HFFc6 (cell line): Measurements from ENCODE around the gene STK11. TPM values are rescaled to one million over a fixed set of nuclear protein-coding genes. Genes with fewer than 3 reads are reported as not detected.

Source experiments
- DNase-seq: peaks from one replicate; pipeline ENCODE4 v3.0.0-alpha.2; 2018
- H3K27ac Mint-ChIP-seq: 2 replicates; pipeline ENCODE4 v1.8.0; 2020; ENCODE audit warnings: mild to moderate bottlenecking, mixed read lengths
- H3K27me3 Mint-ChIP-seq: 2 replicates; pipeline ENCODE4 v1.8.0; 2021; ENCODE audit warnings: mild to moderate bottlenecking, moderate library complexity, mixed read lengths; ENCODE audit not compliant: insufficient read depth
- H3K36me3 Mint-ChIP-seq: 2 replicates; pipeline ENCODE4 v1.8.0; 2021; ENCODE audit warnings: low read depth, mixed read lengths
- H3K4me1 Mint-ChIP-seq: 2 replicates; pipeline ENCODE4 v1.8.0; 2020; ENCODE audit warnings: low read depth, mixed read lengths
- H3K4me3 Mint-ChIP-seq: 2 replicates; pipeline ENCODE4 v1.8.0; 2020; ENCODE audit warnings: mild to moderate bottlenecking, moderate library complexity, mixed read lengths
- H3K9me3 Mint-ChIP-seq: 2 replicates; pipeline ENCODE4 v1.8.0; 2020; ENCODE audit warnings: mild to moderate bottlenecking, mixed read lengths
- CTCF ChIP-seq: fragments of 200-600 bp; sonication (generic); IDR thresholded peaks from 2 replicates; pipeline ENCODE4 v1.5.0; 2021; ENCODE audit warnings: antibody characterized with exemption, mild to moderate bottlenecking
- total RNA-seq, 6 experiments: library from RNA; stranded (reverse); fragmentation: NEBNext Ultra II Directional; extraction: Animal tissue kit (Norgen Biotek cat#: 25700); gene quantifications; 2 replicates in 1 of 6; 3 replicates in 5 of 6; pipeline ENCODE4 v1.2.3, GENCODE V29; 2021

Gene STK11
- total RNA-seq, 6 experiments from 2014 or later, result 52.9 to 59.1 (median 56.7) TPM

GRCh38 chr19:1210227-1210538 lies 4.6 kb downstream of the STK11 start:
- H3K4me1 Mint-ChIP-seq, result peaks cover 27% of the 10 kb centered on the region
- no peaks in the 10 kb centered on the region for H3K9me3 Mint-ChIP-seq
- H3K36me3 Mint-ChIP-seq, result peaks cover 26% of the 10 kb centered on the region
- H3K27me3 Mint-ChIP-seq, result peaks cover 10% of the 10 kb centered on the region
- no peak overlapping the region; the same call in 1 of the 2 replicates for H3K4me3 Mint-ChIP-seq
- peak overlapping the region; percentile 36 for H3K27ac Mint-ChIP-seq
- DNase-seq, result no peak
- TF ChIP-seq CTCF, result no peak

DNA sequence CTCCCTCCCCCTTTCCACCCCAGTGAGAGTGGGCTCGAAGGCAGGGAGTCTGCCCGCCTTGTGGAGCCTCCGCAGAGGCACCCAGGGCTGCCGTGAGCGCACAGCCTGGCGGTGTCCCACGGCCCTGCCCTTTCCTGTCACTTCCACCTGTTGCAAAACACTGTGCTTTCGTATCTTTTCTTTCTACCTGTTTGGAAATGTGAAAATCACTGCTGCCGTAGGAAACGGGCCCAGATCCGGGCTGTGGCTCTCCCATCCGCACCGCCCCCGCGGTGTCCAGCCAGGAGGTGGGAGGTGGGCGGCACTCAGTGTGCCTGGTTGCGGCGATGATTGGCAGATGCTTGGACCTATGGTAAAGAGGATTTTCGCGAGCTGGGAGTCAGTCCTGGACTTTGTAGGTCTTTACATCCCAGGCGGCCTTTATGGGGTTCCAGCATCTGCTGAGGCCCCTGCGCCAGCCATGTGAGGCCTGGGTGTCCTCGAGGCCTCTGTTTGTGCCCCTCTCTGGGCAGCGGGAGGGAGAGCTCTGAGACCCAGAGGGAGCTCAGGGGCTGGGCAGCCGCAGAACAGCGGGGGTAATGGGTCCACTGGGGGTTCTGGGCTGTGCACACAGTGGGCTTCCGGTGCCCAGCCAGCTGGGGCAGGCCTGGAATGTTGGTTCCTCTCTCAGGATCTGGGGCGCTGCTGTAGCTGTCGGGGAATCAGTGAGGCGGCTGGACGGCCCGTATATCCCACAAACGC lies 6.1 kb downstream of the STK11 start:
- peaks cover 14% of the 10 kb centered on the region for H3K27me3 Mint-ChIP-seq
- no peak overlapping the region for H3K4me3 Mint-ChIP-seq
- peaks cover 23% of the 10 kb centered on the region for H3K36me3 Mint-ChIP-seq
- TF ChIP-seq CTCF, result no peak
- H3K4me1 Mint-ChIP-seq, result peaks cover 42% of the 10 kb centered on the region
- DNase-seq, result no peak
- no peaks in the 10 kb centered on the region for H3K9me3 Mint-ChIP-seq
- peak overlapping the region; percentile 42 for H3K27ac Mint-ChIP-seq

DNA sequence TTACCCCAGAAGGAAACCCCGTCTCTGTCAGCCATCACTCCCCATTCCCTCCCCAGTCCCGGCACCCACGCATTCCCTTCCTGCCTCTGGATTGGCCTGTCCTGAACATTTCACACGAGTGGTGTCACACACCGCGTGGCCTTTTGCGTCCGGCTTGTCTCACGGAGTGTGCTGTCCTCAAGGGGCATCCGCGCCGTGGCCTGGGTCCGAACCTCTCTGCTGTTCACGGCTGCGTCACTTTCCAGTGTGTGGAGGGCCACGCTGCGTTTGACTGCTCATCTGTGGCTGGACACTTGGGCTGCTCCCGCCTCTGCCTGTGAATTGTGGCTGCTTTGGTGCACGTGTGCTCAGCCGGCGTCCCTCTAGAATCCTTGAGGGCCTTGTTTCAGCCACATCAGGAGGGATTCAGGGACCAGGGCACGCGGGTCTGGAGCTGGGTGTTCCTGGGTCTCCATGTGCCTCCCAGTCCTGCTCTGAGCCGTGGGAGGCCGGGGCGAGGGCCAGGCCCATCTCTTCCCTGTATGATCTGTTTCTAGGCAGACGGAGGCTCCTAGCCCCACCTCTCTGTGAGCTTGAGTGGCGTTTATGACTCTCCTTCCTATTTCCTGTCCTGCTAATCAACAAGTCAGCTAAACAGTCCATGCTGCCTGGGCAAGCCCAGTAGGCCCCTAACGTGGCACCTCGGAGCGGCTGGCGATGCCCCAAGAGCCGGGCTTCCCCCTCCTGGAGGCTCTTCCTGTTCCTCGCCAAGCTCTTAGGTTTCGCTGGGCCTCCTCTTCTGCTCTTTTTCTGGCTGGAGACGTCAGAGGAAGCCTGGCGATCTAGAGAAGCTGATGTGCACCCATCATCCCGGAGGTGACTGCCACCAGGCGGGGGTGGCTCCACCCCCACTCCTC lies 8.1 kb downstream of the STK11 start:
- Mint-ChIP-seq H3K36me3 (peaks cover 11% of the 10 kb centered on the region), H3K27me3 (peaks cover 11% of the 10 kb centered on the region), H3K27ac (peak overlapping the region; percentile 96), H3K4me1 (peaks cover 38% of the 10 kb centered on the region), H3K9me3 (no peaks in the 10 kb centered on the region), H3K4me3 (peak overlapping the region; percentile 76)
- TF ChIP-seq CTCF, result no peak
- DNase-seq, result peak; percentile 86

DNA sequence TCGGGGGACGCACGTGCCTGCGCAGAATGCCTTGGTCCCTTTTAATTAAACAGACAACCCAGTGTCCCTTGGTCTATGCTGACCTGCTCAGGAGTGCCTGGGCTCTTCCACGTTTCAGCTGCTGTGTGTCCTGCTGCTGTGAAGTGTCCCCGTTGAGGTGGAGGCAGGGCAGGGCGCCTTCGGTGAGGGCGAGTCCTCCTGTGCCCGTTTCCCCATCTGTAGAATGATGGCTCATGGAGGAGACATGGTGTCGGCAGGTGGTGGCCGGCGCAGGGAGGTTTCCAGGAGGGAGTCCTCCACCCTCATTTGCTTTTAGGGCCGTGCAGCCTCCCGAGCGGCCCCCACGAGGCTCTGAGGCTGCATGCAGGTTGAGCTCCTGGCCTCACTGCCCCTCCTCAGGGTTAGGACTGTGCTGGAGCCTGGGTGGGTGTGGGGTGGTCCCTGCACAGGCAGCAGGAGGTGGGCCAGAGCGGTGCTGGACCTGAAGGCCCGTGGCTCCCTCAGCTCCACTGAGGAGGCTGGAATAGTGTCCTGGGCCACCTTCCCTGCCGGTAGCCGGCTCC lies 8.8 kb downstream of the STK11 start:
- peak overlapping the region; percentile 76 for H3K4me3 Mint-ChIP-seq
- no peaks in the 10 kb centered on the region for H3K9me3 Mint-ChIP-seq
- peak overlapping the region; percentile 96 for H3K27ac Mint-ChIP-seq
- H3K27me3 Mint-ChIP-seq, result peaks cover 11% of the 10 kb centered on the region
- no peak for DNase-seq
- H3K36me3 Mint-ChIP-seq, result peaks cover 11% of the 10 kb centered on the region
- H3K4me1 Mint-ChIP-seq, result peaks cover 38% of the 10 kb centered on the region
- no peak for TF ChIP-seq CTCF

DNA sequence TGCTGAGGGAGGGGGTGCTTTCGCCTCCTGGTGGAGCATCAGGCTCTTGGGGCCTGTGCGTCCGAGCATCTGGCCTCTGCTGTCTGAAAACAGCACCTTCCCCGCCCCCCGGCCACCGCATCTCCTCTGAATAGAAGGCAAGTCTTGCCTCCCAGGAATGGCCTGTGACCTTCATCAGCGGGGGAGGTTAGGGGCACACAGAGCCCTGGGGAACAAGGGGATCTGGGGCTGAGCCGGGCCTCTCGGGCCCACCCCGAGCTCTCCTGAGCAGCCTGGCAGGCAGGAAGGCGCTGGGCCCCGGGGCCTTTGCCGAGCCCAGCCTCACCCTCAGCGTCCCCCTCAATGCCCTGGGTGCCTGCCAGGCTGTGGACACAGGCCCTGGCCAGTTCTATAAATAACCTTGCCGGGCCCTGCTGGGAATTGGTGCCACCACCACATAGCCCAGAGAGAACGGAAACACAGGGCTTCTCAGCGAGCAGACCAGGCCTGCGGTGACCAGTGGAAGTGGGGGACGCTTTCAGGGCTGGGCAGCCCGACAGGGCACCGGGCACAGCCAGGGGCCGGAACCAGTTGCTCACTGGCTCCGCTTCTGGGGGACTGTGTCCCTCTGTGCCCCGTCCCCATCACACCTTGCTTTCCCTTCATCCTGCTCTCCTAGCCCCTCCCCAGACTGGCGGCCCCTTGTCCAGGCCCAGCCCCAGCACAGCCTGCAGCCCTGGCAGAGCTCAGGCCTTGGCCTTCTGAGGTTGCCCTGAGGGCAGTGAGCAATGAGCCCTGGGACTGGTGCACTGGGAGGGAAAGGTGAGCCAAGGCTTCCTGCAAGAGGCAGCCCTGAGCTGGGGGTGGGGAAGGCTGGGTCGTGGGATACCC lies 9.5 kb downstream of the STK11 start:
- peak; percentile 15; the same call in 1 of the 2 replicates for TF ChIP-seq CTCF
- Mint-ChIP-seq H3K4me1 (peaks cover 38% of the 10 kb centered on the region), H3K36me3 (peaks cover 11% of the 10 kb centered on the region), H3K27ac (peak overlapping the region; percentile 96), H3K4me3 (peak overlapping the region; percentile 78), H3K27me3 (peaks cover 13% of the 10 kb centered on the region), H3K9me3 (no peaks in the 10 kb centered on the region)
- peak; percentile 61 for DNase-seq
